Left ventricle myocardium inferior (tissue), 1 donor: Measurements from ENCODE around the gene ETFBKMT. TPM values are rescaled to one million over a fixed set of nuclear protein-coding genes. Genes with fewer than 3 reads are reported as not detected.

Source experiments
- DNase-seq: peaks from one replicate; pipeline ENCODE4 v3.0.0-alpha.2; 2020
- H3K27ac ChIP-seq: fragments of 200-600 bp; replicated peaks from 2 replicates; pipeline ENCODE4 v1.8.0; 2021
- H3K27me3 ChIP-seq: fragments of 200-600 bp; 2 replicates; pipeline ENCODE4 v1.8.0; 2021; ENCODE audit warnings: low read depth
- H3K36me3 ChIP-seq: fragments of 200-600 bp; 2 replicates; pipeline ENCODE4 v1.8.0; 2021
- H3K4me1 ChIP-seq: fragments of 200-600 bp; 2 replicates; pipeline ENCODE4 v1.8.0; 2021
- H3K4me3 ChIP-seq: fragments of 200-600 bp; 2 replicates; pipeline ENCODE4 v1.8.0; 2021; ENCODE audit warnings: mild to moderate bottlenecking, moderate library complexity
- H3K9me3 ChIP-seq: fragments of 200-600 bp; replicated peaks from 2 replicates; pipeline ENCODE4 v1.8.0; 2021
- intact Hi-C: fragments of 100-400 bp; cut with micrococcal nuclease; formaldehyde crosslinking; loops from one replicate; pipeline ENCODE4 v1.11.0; 2022
- total RNA-seq: library from RNA; stranded (reverse); fragmentation: NEBNext Ultra II Directional; extraction: Animal tissue kit (Norgen Biotek cat#: 25700); gene quantifications from one replicate; pipeline ENCODE4 v1.2.1, GENCODE V29; 2021
- TF ChIP-seq, protein P1 (sequence below): fragments of 200-600 bp; IDR thresholded peaks from 2 replicates; pipeline ENCODE4 v1.8.0; 2021; ENCODE audit warnings: antibody characterized with exemption, mild to moderate bottlenecking, borderline replicate concordance
- donor health status: DM: no; HTN: yes; CAD: no; lungs with severe emphysema.

ETFBKMT gene
- total RNA-seq, 1 donor from 2014 or later = 6.6 TPM

DNA sequence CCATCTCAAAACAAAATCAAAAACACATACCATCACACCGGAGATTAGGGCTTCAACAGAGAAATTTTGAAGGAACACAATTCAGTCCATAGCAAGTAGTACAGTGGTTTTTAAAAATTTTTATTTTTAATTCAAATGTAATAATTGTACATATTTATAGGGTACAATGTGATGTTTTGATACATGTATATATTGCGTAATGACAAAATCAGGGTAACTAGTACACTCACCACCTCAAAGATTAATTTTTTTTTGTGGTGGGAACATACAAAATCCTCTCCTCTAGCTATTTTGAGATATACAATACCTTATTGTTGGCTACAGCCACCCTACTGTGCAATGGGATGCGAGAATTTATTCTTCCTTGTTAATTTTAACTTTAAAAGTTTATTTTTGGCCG is 26.0 kb upstream of the ETFBKMT start:
- H3K4me3 ChIP-seq = no peak overlapping the region
- intact Hi-C loops = no loop called here
- H3K27me3 ChIP-seq = no peaks in the 10 kb centered on the region
- H3K36me3 ChIP-seq = no peaks in the 10 kb centered on the region
- H3K9me3 ChIP-seq = no peaks in the 10 kb centered on the region
- H3K27ac ChIP-seq = no peak overlapping the region
- no peak for DNase-seq
- TF ChIP-seq, protein P1, sequence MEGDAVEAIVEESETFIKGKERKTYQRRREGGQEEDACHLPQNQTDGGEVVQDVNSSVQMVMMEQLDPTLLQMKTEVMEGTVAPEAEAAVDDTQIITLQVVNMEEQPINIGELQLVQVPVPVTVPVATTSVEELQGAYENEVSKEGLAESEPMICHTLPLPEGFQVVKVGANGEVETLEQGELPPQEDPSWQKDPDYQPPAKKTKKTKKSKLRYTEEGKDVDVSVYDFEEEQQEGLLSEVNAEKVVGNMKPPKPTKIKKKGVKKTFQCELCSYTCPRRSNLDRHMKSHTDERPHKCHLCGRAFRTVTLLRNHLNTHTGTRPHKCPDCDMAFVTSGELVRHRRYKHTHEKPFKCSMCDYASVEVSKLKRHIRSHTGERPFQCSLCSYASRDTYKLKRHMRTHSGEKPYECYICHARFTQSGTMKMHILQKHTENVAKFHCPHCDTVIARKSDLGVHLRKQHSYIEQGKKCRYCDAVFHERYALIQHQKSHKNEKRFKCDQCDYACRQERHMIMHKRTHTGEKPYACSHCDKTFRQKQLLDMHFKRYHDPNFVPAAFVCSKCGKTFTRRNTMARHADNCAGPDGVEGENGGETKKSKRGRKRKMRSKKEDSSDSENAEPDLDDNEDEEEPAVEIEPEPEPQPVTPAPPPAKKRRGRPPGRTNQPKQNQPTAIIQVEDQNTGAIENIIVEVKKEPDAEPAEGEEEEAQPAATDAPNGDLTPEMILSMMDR = no peak
- H3K4me1 ChIP-seq = peaks cover 17% of the 10 kb centered on the region

DNA sequence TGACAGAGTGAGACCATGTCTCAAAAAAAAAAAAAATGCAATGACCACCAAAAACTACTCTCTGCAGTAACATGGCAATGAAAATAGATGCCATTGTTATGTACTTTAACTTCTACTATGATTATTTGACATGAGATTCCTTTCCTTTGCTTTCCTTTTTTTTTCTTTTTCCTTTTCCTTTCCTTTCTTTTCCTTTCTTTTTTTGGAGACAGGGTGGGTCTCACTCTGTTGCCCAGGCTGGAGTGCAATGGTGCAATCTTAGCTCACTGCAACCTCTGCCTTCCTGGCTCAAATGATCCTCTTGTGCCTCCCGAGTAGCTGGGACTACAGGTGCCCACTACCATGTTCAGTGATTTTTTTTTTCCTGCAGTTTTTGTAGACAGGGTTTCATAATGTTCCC is 24.9 kb upstream of the ETFBKMT start:
- no peak overlapping the region for H3K27ac ChIP-seq
- peaks cover 14% of the 10 kb centered on the region for H3K4me1 ChIP-seq
- no peak for DNase-seq
- H3K4me3 ChIP-seq = no peak overlapping the region
- intact Hi-C loops = no loop called here
- H3K9me3 ChIP-seq = no peaks in the 10 kb centered on the region
- H3K27me3 ChIP-seq = no peaks in the 10 kb centered on the region
- H3K36me3 ChIP-seq = no peaks in the 10 kb centered on the region
- TF ChIP-seq, protein P1 = no peak

DNA sequence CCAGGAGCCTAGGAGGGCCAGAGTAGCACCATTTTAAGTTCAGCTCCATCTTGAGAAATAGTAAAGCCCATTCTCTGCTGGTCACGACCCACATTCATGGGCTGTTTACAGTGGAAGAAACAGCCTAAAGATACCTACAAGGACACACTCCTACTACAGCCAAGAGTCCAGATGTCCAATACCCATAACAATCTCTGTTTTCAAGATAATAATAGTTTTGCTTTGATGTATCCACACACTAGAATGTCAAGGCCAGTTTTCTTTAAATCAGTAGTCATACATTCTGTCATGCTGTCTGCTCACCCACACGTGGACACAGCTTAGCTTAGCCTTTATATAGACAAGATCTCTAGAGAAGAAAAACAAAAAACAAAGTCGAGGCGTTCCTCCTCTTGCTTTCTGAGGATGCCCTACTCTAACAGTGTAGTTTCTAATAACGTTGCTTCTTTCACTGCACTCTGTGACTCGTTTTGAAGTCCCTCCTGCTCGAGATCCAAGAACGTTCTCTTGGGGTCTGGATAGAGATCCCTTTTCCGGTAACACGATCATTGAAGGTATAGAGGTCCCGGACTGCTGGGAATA is 17.9 kb upstream of the ETFBKMT start:
- no peak for DNase-seq
- TF ChIP-seq, protein P1 = no peak
- no peaks in the 10 kb centered on the region for H3K27me3 ChIP-seq

DNA sequence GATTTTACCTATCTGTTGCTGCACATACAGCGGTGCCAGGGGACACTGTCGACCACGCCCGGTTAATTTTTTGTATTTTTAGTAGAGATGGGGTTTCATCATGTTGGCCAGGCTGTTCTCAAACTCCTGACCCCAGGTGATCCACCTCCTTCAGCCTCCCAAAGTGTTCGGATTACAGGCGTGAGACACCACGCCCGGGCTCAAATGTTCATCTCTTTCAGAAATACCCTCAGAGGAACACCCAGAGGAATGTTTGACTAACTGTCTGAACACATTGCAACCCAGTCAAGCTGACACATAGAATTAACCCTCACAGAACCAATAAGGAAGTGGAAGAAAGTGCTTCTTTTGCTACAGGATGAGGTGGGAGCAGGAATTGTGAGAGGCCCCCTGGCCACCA is 15.0 kb upstream of the ETFBKMT start:
- DNase-seq = no peak
- Histone ChIP-seq H3K4me3 (no peak overlapping the region), H3K27me3 (no peaks in the 10 kb centered on the region), H3K27ac (no peak overlapping the region), H3K36me3 (no peaks in the 10 kb centered on the region), H3K9me3 (no peaks in the 10 kb centered on the region), H3K4me1 (no peaks in the 10 kb centered on the region)
- TF ChIP-seq, protein P1 = no peak
- intact Hi-C loops = no loop called here

More for the DNA sequence above, 17.9 kb upstream of the ETFBKMT start:
- no peak overlapping the region for H3K27ac ChIP-seq
- no peak overlapping the region for H3K4me3 ChIP-seq
- no peaks in the 10 kb centered on the region for H3K36me3 ChIP-seq
- intact Hi-C loops = no loop called here
- H3K9me3 ChIP-seq = no peaks in the 10 kb centered on the region
- no peaks in the 10 kb centered on the region for H3K4me1 ChIP-seq

DNA sequence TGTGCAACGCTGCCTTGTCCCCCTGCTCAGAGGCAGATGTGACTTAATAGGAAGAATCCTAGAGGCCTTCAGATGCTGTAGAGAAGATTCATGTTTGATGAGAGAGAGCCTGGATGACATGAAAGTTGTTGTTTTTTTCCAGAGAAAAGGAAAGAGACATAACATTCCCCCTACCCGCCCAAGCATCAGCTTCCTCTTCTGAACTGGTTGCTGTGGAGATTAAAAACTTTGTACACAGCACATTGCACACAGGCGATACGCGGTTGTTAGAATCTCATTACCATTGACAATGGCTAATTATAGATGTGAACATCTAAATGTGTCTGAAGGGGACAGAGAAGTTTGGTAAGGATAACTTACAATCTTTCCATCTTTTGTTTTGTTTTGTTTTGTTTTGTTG is 13.6 kb upstream of the ETFBKMT start:
- DNase-seq = no peak
- intact Hi-C loops = no loop called here
- Histone ChIP-seq H3K36me3 (no peaks in the 10 kb centered on the region), H3K4me1 (peaks cover 4% of the 10 kb centered on the region), H3K9me3 (no peaks in the 10 kb centered on the region), H3K27ac (no peak overlapping the region), H3K4me3 (no peak overlapping the region), H3K27me3 (no peaks in the 10 kb centered on the region)
- TF ChIP-seq, protein P1 = no peak
